Measurements from ENCODE around the gene KIF13A.

Gene KIF13A

GRCh38 chr6:17987447-17987696, at the start of gene KIF13A:
KIF13A (minus strand) TSS chr6:17987635; CDS start chr6:17987463, 172 bp downstream.
- Histone ChIP-seq H3K4me2 (peak within 1 kb of the TSS; percentile 88), H3K36me3 (peaks cover 4% of the 10 kb centered on the region; the same call in 1 of the 2 replicates), H3K4me1 (peaks cover 25% of the 10 kb centered on the region), H3K27ac (peak within 1 kb of the TSS; percentile 82), H3K9ac (peak within 1 kb of the TSS; percentile 83), H3K4me3 (peak within 1 kb of the TSS; percentile 84), H3K27me3 (peaks cover 27% of the 10 kb centered on the region), H4K20me1 (peaks cover 23% of the 10 kb centered on the region), H3K9me3 (no peaks in the 10 kb centered on the region)
- TF ChIP-seq Cebpa-rat (IDR thresholded peaks at IDR 0.05): no peak

GRCh38 chr6:18036781-18037180, 49.3 kb upstream of the KIF13A start:
- no peaks in the 10 kb centered on the region for H4K20me1 ChIP-seq
- H3K9ac ChIP-seq: no peak overlapping the region
- no peak overlapping the region for H3K27ac ChIP-seq
- TF ChIP-seq Cebpa-rat (IDR thresholded peaks at IDR 0.05): no peak
- H3K4me2 ChIP-seq: no peak overlapping the region
- no peaks in the 10 kb centered on the region for H3K27me3 ChIP-seq
- H3K4me3 ChIP-seq: no peak overlapping the region
- H3K9me3 ChIP-seq: no peaks in the 10 kb centered on the region
- no peaks in the 10 kb centered on the region for H3K36me3 ChIP-seq
- no peaks in the 10 kb centered on the region for H3K4me1 ChIP-seq

- H4K20me1 ChIP-seq: no peaks in the 10 kb centered on the region
- H3K4me3 ChIP-seq: no peak overlapping the region
- no peak overlapping the region for H3K4me2 ChIP-seq
- no peak for TF ChIP-seq Cebpa-rat (IDR thresholded peaks at IDR 0.05)
- no peak overlapping the region for H3K27ac ChIP-seq
- no peak overlapping the region for H3K9ac ChIP-seq
- no peaks in the 10 kb centered on the region for H3K27me3 ChIP-seq
- H3K9me3 ChIP-seq: no peaks in the 10 kb centered on the region
- H3K4me1 ChIP-seq: no peaks in the 10 kb centered on the region
- H3K36me3 ChIP-seq: no peaks in the 10 kb centered on the region
Observed at GRCh38 chr6:18035330-18035854, 48.0 kb upstream of the KIF13A start.

- TF ChIP-seq Cebpa-rat (IDR thresholded peaks at IDR 0.05): no peak
- Histone ChIP-seq H3K4me3 (no peak overlapping the region), H3K4me1 (no peaks in the 10 kb centered on the region), H3K9me3 (no peaks in the 10 kb centered on the region), H3K4me2 (no peak overlapping the region), H3K9ac (no peak overlapping the region), H3K36me3 (no peaks in the 10 kb centered on the region), H3K27ac (no peak overlapping the region), H3K27me3 (no peaks in the 10 kb centered on the region), H4K20me1 (no peaks in the 10 kb centered on the region)
Observed at GRCh38 chr6:18034798-18035202, 47.4 kb upstream of the KIF13A start.

- TF ChIP-seq Cebpa-rat (IDR thresholded peaks at IDR 0.05): no peak
Observed at GRCh38 chr6:18031680-18032256, 44.3 kb upstream of the KIF13A start.

GRCh38 chr6:18031189-18031588, 43.8 kb upstream of the KIF13A start:
- Histone ChIP-seq H3K4me3 (no peak overlapping the region), H4K20me1 (no peaks in the 10 kb centered on the region), H3K4me1 (no peaks in the 10 kb centered on the region), H3K27me3 (no peaks in the 10 kb centered on the region), H3K27ac (no peak overlapping the region), H3K4me2 (no peak overlapping the region), H3K9ac (no peak overlapping the region), H3K36me3 (no peaks in the 10 kb centered on the region), H3K9me3 (no peaks in the 10 kb centered on the region)
- no peak for TF ChIP-seq Cebpa-rat (IDR thresholded peaks at IDR 0.05)

More at GRCh38 chr6:18031680-18032256, 44.3 kb upstream of the KIF13A start:
- no peak overlapping the region for H3K9ac ChIP-seq
- H3K9me3 ChIP-seq: no peaks in the 10 kb centered on the region
- no peak overlapping the region for H3K4me2 ChIP-seq
- H3K4me3 ChIP-seq: no peak overlapping the region
- no peaks in the 10 kb centered on the region for H4K20me1 ChIP-seq
- no peaks in the 10 kb centered on the region for H3K27me3 ChIP-seq
- no peaks in the 10 kb centered on the region for H3K36me3 ChIP-seq
- H3K4me1 ChIP-seq: no peaks in the 10 kb centered on the region
- H3K27ac ChIP-seq: no peak overlapping the region

GRCh38 chr6:18028332-18028731, 40.9 kb upstream of the KIF13A start:
- no peaks in the 10 kb centered on the region for H3K9me3 ChIP-seq
- no peaks in the 10 kb centered on the region for H3K36me3 ChIP-seq
- no peak overlapping the region for H3K4me3 ChIP-seq
- H3K4me1 ChIP-seq: no peaks in the 10 kb centered on the region
- no peak overlapping the region for H3K27ac ChIP-seq
- H3K4me2 ChIP-seq: no peak overlapping the region
- TF ChIP-seq Cebpa-rat (IDR thresholded peaks at IDR 0.05): no peak
- no peak overlapping the region for H3K9ac ChIP-seq
- H4K20me1 ChIP-seq: no peaks in the 10 kb centered on the region
- no peaks in the 10 kb centered on the region for H3K27me3 ChIP-seq

- Histone ChIP-seq H3K27ac (no peak overlapping the region), H4K20me1 (no peaks in the 10 kb centered on the region), H3K27me3 (no peaks in the 10 kb centered on the region), H3K4me1 (0 out of 2 replicates have a peak, but pooled peaks cover 5% of the 10 kb centered on the region), H3K4me2 (no peak overlapping the region), H3K4me3 (no peak overlapping the region), H3K9ac (no peak overlapping the region), H3K36me3 (no peaks in the 10 kb centered on the region), H3K9me3 (peaks cover under 1% of the 10 kb centered on the region; the same call in 1 of the 2 replicates)
- TF ChIP-seq Cebpa-rat (IDR thresholded peaks at IDR 0.05): no peak
Observed at GRCh38 chr6:18025596-18025995, 38.2 kb upstream of the KIF13A start.

- Histone ChIP-seq H3K36me3 (no peaks in the 10 kb centered on the region), H3K4me3 (no peak overlapping the region), H3K27me3 (no peaks in the 10 kb centered on the region), H3K4me2 (no peak overlapping the region), H3K9ac (no peak overlapping the region), H3K9me3 (peaks cover 8% of the 10 kb centered on the region), H4K20me1 (no peaks in the 10 kb centered on the region), H3K4me1 (0 out of 2 replicates have a peak, but pooled peaks cover 5% of the 10 kb centered on the region), H3K27ac (no peak overlapping the region)
- TF ChIP-seq Cebpa-rat (IDR thresholded peaks at IDR 0.05): no peak
Observed at GRCh38 chr6:18024876-18025275, 37.4 kb upstream of the KIF13A start.

GRCh38 chr6:18023891-18024290, 36.5 kb upstream of the KIF13A start:
- H3K4me1 ChIP-seq: 0 out of 2 replicates have a peak, but pooled peaks cover 5% of the 10 kb centered on the region
- H3K36me3 ChIP-seq: no peaks in the 10 kb centered on the region
- H4K20me1 ChIP-seq: no peaks in the 10 kb centered on the region
- peaks cover 15% of the 10 kb centered on the region for H3K9me3 ChIP-seq
- no peak for TF ChIP-seq Cebpa-rat (IDR thresholded peaks at IDR 0.05)
- H3K9ac ChIP-seq: no peak overlapping the region
- H3K27ac ChIP-seq: no peak overlapping the region
- H3K4me2 ChIP-seq: no peak overlapping the region
- no peaks in the 10 kb centered on the region for H3K27me3 ChIP-seq
- no peak overlapping the region for H3K4me3 ChIP-seq

Data from BLaER1 (cell line).